KG1 (cell line): ENCODE data around the gene HSD3B7.

ENCODE experiments used
- DNase-seq: peaks from one replicate; lab custom pipeline; 2025; lab: John Stamatoyannopoulos, UW

Gene HSD3B7

GRCh38 chr16:30957456-30958174 lies 27.4 kb upstream of the HSD3B7 start, which contains the start of gene SETD1A:
Gene SETD1A (plus strand): TSS chr16:30957754. CDS start chr16:30958732, 978 bp downstream.
- peak; percentile 95 for DNase-seq

- DNase-seq = no peak
These were observed 26.6 kb upstream of the HSD3B7 start for GRCh38 chr16:30958175-30959079.

- DNase-seq = no peak
These were observed 23.6 kb upstream of the HSD3B7 start for GRCh38 chr16:30961384-30961783.

- DNase-seq = no peak
These were observed 21.0 kb upstream of the HSD3B7 start for GRCh38 chr16:30963925-30964511.

- DNase-seq = no peak
These were observed 20.3 kb upstream of the HSD3B7 start for GRCh38 chr16:30964574-30965226.

- no peak for DNase-seq
These were observed 19.6 kb upstream of the HSD3B7 start for GRCh38 chr16:30965436-30965835.

- DNase-seq = no peak
These were observed 18.9 kb upstream of the HSD3B7 start for GRCh38 chr16:30966033-30966619.

GRCh38 chr16:30967795-30968194 lies 17.2 kb upstream of the HSD3B7 start:
- DNase-seq = no peak

GRCh38 chr16:30969246-30969842 lies 15.7 kb upstream of the HSD3B7 start:
- no peak for DNase-seq

- no peak for DNase-seq
These were observed 13.7 kb upstream of the HSD3B7 start for GRCh38 chr16:30971298-30971697.

- no peak for DNase-seq
These were observed 12.1 kb upstream of the HSD3B7 start for GRCh38 chr16:30972872-30973271.

GRCh38 chr16:30974348-30974747 lies 10.7 kb upstream of the HSD3B7 start:
- no peak for DNase-seq

GRCh38 chr16:30976486-30976885 lies 8.5 kb upstream of the HSD3B7 start:
- DNase-seq = no peak

- no peak for DNase-seq
These were observed 7.5 kb upstream of the HSD3B7 start for GRCh38 chr16:30977502-30977901.

GRCh38 chr16:30979170-30980022 lies 5.6 kb upstream of the HSD3B7 start:
- no peak for DNase-seq

GRCh38 chr16:30980023-30980371 lies 5.0 kb upstream of the HSD3B7 start:
- no peak for DNase-seq

- no peak for DNase-seq
These were observed 4.6 kb upstream of the HSD3B7 start for GRCh38 chr16:30980434-30980833.

- DNase-seq = no peak
These were observed 4.0 kb upstream of the HSD3B7 start for GRCh38 chr16:30980959-30981358.

- no peak for DNase-seq
These were observed 2.3 kb upstream of the HSD3B7 start for GRCh38 chr16:30982548-30983288.
